Measurements from ENCODE around the gene HAGH.
"Not testable (repeated sequence)": the region's sequence is repeated elsewhere in the genome, so short reads cannot be mapped to it uniquely, and the experiment has no call there.

HAGH gene

DNA sequence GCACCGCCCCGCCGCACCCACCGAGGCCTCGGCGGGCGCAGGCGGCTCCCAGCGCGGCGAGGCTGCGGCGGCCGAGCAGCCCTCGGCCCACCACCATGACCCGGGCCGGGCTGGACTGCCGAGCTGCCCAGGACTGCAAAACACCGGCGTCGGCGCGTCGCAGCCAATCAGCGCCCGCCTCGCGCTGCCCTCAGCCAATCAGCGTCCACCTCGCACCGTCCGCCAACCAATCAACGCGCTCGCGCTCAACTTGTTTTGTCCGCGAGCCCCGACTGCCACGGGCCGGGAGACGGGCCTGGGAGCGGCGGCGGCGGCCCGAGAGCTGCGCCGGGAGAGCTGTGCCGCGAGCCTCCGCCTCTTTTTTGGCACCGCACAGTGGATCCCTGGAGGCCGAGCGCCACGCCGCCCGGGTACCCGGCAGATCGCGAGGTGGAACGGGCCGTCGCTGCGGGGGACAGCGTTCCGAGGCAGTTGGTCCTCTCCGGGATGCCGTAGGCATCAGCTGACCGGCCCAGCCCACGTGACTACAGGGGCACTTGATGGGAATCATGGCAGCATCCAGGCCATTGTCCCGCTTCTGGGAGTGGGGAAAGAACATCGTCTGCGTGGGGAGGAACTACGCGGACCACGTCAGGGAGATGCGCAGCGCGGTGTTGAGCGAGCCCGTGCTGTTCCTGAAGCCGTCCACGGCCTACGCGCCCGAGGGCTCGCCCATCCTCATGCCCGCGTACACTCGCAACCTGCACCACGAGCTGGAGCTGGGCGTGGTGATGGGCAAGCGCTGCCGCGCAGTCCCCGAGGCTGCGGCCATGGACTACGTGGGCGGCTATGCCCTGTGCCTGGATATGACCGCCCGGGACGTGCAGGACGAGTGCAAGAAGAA lies at the start of gene HAGH, which contains the start of gene FAHD1:
Gene HAGH (minus strand): TSS at position 135 of the 883 bp plus-strand sequence. CDS start 38 bp downstream, at position 97.
Gene FAHD1 (plus strand): TSS at position 516 of the 883 bp plus-strand sequence. CDS start 33 bp downstream, at position 549.
- peak; percentile 79 for DNase-seq (ENCODE audit: low read depth)

DNA sequence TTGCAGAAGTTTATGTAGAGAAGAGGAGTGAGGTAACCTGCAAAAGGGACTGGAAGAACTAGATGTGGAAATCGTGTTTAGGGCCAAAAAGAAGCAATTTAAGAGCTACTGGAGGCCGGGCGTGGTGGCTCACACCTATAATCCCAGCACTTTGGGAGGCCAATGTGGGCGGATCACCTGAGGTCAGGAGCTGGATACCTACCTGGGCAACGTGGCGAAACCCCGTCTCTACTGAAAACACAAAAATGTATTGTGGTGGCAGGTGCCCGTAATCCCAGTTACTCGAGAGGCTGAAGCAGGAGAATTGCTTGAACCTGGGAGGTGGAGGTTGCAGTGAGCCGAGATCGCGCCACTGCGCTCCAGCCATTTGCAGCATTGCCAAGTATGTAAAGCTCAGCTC lies 49.4 kb upstream of the HAGH start:
- DNase-seq (ENCODE audit: low read depth), result not testable (repeated sequence)

DNA sequence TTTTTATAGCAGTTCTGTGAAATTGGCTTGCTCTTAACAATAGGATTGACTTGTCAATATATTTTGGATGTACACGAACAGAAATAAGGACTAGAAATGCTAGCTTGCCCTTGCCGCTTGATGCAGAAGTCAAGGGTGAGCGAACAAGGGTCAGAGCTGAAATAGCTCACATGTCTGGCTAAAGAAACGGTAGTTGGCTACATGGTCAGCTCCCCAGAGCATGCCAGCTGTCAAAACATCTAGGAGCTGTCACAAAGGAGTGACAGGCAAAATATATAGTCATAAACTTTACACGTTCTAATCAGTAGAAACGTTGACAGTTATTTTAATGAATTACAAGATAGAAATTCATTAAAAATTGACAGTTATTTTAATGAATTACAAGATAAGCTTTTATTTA lies 48.2 kb upstream of the HAGH start:
- no peak for DNase-seq (ENCODE audit: low read depth)

DNA sequence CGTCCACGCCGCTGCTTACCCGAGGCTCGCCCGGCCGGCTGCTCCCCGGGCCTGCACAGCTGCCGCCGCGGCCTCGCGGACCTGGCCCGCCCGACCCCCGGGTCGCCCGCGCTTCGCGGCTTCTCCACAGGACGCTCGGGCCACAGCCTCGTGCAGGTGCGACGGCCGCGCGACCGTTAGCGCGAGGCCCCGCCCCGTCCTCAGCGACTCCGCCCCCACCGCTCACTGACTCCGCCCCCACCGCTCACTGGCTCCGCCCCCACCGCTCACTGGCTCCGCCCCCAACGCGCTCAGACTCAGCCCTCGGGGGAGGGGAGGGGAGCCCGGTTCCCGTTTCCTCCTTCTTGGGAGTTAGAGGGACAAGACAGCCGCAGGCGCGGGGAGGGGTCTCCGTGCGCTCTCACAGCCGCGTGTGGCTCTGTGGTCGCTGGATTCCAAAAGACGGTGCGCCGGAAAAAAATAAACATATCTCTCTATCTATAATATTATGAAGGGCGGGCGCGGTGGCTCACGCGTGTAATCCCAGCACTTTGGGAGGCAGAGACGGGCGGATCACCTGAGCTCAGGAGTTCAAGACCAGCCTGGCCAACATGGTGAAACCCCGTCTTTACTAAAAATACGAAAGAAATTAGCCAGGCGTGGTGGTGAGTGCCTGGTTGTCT lies 45.5 kb upstream of the HAGH start, which contains the start of gene MEIOB:
Gene MEIOB (minus strand): TSS at position 191 of the 662 bp plus-strand sequence. CDS start 3,989 bp downstream, outside the sequence.
- DNase-seq (ENCODE audit: low read depth), result no peak

DNA sequence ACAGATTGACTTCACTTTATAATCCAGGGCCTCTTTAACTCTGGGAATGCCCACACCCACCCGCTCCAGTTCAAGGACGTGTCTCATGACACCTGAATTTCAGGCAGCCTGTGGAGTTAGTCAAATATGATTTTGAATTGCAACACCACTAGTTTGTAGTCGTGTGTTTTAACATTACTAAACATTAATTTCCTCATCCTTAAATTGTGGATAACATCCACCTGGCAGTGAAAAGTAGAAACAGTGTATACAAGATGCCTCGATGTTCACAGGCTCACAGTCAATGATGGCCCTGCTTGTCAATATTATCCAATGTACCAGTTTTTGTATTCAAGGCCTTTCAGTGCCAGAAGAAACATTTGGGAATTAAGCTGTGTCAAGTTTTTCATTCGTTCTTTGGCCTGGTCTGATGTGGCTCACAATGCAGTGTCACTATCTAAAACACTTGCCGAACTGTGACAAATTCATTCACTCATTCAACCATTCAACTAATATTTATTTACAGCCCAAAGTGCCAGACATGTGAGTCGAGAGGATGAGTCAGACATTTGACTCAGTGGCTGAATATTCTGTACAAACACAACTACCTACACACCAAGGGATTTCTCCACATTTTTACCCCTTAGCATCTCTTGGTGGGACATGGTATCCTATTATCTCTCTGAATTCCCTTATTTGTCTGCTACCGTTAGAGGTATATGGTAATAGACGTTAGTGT lies 43.9 kb upstream of the HAGH start:
- DNase-seq (ENCODE audit: low read depth), result no peak

DNA sequence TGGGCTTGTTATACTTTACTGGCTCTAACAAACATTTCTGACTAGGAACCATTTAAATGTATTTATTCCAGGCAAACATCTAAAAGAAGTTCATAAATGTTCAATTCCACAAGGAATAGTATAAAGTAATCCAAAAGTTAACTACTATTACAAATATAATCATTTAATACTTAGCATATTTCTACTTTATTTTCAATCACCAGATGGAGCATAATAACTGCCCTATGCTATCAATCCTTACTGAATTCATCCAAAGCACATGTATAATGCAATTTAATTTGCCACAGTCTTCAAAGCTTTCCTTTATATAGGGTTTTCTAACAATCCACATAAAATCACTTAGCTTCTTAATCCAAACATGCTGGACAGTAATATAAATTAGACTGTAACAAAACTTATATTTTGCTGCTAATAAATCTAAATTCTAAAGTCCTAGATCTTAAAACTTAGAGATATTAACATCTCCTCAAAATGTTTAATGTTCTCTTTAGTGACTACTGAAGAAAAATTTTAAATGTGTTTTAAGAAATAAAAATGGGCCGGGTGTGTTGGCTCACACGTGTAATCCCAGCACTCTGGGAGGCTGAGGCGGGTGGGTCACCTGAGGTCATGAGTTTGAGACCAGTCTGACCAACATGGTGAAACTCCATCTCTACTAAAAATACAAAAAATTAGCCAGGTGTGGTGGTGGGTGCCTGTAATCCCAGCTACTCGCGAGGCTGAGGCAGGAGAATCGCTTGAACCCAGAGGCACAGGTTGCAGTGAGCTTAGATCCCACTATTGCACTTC lies 39.5 kb upstream of the HAGH start:
- no peak for DNase-seq (ENCODE audit: low read depth)

DNA sequence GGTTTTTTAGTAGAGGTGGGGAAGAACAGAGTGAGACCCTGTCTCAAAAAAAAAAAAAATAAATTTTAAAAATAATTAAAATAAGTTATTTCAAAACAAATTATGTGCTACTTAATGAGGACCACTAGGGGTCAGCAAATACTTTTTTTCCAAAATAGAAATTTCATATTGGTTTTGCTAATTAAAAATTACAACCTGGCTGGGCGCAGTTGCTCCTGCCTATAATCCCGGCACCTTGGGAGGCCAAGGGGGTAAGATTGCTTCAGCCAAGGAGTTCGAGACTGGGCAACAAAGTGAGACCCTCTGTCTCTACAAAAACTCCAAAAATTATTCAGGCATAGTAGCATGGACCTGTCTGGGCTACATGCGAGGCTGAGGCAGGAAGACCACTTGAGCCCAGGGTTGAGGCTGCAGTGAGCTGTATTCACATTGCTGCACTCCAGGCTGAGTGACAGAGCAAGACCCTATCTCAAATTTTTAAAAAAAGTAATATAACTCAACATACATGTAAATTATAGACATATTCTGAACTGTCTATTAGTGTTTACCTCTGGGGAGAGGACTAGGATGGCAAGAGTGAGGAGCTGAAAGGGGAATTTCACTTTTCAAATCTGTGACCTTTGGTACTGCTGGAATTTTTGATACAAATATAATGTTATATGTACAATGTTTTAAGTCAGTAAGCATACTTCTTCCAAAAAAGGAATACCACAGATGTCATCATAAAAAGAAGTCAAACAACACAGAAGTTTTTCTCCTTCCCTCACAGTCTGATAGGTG lies 37.2 kb upstream of the HAGH start:
- DNase-seq (ENCODE audit: low read depth), result no peak

DNA sequence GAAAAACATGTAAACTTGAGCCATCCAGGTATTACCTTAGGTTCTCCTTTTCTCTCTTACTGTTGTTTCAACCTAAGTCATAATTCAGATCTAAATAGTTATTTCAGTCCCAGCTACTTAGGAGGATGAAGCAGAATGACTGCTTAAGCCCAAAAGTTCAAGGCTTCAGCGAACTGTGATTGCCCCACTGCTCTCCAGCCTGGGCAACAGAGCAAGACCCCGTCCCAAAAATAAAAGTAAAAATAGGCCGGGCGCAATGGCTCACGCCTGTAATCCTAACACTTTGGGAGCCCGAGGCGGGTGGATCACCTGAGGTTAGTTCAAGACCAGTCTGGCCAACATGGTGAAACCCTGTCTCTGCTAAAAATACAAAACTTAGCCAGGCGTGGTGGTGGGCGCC lies 35.8 kb upstream of the HAGH start:
- DNase-seq (ENCODE audit: low read depth), result no peak

DNA sequence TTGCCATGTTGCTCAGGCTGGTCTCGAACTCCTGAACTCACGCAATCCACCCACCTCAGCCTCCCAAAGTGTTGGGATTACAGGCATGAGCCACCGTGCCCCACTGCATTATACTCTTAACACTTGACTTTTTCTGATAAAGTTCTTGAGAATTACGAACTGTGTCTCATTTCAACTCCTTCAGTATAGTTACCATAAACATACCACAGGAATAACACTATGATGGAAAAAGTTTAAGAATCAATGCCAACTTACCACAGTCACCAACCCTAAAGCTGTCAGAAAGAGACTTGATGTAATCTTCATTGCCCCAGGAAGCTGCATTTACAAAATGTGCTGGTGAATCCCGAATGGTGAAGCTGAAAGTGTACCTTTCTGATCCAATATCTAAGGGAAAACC lies 35.1 kb upstream of the HAGH start:
- no peak for DNase-seq (ENCODE audit: low read depth)

DNA sequence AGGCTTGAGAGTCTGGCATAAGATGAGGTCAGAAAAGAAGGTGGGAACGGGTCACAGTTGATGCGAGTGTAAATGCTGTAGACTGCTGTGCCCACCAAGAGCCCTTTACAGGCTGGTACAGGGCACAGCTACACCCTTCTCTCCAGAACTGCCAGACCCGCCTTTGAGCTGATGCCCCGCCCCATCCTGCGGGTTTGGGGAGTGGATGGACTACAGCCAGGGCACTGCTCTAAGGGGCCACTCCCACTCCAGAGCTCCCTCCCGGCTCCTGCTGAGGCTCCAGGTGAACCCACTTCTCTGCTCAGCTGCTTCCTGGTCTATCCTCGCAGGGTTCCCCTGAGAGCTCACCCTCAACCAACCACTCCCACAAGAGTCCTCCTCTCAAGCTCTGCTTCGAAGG lies 33.0 kb upstream of the HAGH start:
- DNase-seq (ENCODE audit: low read depth), result no peak

DNA sequence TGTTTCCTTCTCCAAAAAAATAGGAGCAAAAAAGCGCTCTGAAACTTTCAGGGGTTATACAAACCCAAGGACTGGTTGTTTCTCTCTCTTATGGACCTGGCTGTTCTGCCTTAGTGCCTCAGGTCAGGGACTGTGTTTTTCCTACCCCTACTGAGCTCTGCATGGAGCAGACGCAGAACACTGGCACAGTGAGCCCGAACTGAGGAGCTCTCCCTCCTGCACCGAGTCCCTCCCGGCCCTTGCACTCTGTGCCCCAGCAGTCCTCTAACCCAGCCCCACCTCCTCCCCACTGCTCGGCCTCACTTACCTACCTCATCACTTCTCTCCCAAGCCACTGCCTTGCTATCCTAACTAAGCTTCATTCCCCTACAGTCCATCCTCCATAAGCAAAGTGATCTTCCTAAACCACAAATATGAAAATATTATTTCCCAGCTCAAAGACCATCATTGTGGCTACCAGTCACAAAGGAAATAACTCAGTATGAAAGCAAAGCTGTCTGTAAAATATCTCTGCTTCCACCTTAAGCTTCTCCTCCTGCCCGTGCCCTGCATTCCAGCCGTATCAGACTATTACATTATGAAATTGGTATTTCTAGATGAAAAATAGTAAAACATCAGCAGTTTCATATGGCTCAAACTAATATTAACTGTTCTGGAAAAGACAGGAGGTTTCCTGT lies 31.7 kb upstream of the HAGH start:
- DNase-seq (ENCODE audit: low read depth), result no peak

DNA sequence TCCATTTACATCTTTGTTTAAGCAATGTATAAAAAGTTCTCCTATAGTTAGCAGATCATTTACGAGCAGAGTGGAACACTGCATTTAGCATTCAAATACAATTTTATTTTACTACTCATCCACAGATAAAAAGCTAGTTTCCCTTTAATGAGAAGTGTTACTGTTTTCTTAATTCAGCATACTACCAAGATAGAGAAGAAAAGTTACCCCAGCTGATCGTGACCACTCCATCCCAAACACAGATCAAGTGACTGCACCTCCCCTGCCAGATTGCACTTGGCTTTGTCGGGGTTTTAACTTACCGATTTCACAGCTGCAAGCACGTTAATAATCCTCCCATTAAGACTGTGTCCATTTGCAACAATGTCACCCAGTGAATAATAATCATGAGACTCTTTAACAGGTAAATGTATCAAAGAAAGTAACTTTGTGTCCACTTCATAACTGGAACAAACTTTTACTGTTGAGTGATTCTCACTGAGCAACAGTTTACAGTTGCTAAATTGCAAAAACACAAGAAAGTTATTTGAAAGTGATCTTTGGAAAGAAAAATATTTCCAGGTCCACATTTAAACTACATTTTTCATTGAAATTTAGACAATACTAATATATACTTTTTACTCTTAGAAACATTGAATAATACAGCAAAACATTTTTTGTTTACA lies 30.9 kb upstream of the HAGH start:
- DNase-seq (ENCODE audit: low read depth), result no peak

DNA sequence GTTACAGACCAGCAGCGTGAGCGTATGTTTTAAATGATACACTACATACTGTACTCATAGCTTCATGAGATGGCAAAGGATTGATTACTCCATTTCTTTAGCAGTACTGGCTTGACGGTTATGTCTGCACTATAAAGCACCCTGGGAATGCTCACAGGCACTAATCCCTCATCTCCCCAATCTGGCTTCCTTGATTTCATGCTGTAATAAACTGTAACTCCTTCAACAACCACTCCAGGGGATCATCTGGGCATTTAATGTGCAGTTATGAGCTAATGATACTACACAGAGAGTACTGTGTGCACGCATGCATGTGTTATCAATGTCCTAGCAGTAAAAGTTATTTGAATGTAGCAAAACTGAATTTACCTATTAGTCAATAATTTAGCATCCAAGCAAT lies 25.2 kb upstream of the HAGH start:
- DNase-seq (ENCODE audit: low read depth), result no peak

DNA sequence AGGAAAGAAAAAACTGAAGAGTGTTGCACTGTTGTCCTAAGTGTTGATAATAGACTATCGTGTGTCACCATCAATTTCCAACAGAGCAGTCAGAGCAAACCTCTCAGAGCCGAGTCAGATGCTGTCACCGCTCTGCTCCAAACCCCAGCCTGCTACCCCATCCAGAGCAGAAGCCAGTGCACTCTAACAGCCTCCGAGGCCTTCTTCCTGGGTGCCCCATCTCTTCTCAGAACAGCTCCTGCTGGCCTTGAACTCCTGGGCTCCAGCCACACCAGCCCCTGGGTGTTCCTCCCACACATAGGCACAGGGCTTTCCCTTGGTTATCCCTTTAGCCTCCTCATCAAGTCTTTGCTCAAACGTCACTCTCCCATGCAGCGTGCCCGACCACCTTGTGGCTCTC lies 24.4 kb upstream of the HAGH start:
- no peak for DNase-seq (ENCODE audit: low read depth)

DNA sequence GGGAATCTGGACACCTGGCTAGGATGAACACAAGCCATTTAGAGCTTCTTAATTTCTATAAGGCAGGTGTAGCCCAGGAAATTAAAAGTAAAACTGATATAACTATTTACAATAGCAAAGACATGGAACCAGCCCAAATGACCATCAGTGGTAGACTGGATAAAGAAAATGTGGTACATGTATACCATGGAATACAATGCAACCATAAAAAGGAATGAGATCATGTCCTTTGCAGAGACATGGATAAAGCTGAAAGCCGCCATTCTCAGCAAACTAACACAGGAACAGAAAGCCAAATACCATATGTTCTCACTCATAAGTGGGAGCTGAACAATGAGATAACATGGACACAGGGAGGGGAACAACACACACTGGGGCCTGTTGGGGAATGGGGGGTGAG lies 19.8 kb upstream of the HAGH start:
- no peak for DNase-seq (ENCODE audit: low read depth)

DNA sequence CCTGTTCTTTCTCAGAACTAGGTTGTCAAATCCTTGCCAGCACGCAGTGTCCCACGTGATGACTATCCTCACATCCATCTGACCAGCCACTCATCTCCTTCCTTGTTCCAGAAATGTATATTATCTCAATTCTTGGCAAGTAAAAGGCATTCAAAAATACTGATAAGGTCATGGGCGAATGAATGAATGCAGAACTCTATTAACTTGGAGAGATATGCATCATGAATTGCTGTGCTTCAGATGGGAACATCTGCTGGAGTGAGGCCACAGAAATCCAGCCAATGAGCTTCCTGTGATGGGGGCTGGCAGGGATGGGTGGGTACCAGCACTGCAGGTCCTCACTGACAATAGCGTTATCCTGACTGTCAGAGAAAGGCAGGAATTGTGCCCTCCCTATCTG lies 19.4 kb upstream of the HAGH start:
- DNase-seq (ENCODE audit: low read depth), result no peak

DNA sequence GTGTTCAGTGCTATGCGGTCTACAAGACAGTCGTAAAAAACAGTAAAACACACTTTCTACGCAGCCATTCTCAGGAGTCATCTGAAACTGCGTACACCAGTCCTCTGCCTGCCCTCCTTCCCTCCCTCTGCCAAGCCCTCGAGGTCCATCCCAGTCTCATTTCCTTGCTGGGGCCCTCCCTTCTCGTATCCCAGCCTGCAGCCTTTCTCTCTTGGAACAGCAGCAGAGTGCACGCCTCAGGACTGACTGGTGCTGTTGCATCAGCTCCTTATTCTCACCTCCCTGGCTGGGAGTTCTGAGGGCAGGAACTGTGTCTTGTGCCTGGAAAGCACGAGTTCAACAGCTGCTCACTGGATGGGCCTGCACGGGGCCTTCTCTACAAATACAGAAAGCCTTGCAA lies 12.9 kb upstream of the HAGH start:
- DNase-seq (ENCODE audit: low read depth), result no peak

DNA sequence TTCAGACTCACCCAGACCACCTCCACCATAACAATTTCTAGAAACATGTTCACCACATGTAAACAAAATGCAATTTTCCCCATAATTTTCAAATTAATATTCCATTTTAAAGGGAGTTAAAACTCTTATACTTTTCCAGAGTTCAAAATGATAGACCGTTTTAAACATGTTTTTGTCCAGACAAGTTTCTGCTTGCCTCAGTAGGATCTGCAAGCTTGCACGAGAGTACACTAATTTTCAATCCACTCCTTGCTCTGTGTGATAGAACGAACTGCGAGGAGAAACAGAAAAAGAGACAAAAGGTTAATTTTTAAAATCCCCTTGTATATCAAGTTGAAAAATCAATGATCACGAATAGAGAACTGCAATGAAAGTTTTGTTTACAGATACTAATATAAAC lies 7.5 kb upstream of the HAGH start:
- DNase-seq (ENCODE audit: low read depth), result no peak

DNA sequence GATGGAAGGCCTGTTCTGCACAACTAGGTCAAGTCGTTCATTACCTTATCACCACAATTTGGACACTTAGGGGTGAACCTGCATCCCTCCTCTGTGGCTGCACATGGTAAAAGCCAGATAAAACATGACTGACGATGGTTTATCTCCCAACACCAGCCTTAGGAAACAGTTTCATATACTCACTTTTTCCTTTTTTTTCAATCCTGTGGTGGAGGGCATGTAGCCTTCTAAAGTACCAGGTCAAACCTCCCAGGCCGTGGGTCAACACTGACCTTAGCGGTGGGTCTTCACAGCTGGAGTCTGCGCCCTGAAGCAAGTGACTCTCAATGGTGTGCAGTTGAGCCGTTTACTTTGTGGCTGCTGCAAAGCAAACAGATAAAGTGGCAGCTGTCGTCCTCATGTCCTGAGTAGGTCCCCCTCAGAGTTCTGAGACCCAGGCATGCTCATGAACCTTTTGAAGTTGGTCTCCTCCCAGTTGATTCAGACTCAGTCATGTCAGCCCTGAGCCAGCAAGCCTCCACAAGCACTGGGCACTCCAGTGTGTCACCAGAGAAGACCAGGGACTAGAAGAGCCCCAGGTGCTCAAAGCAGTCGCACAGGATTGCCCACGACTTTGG lies 6.3 kb upstream of the HAGH start:
- no peak for DNase-seq (ENCODE audit: low read depth)

Data from T-helper 22 cell (primary cell).